Spleen (tissue), 7 donors: Measurements from ENCODE around the gene ATP5ME.

Source experiments
- POLR2AphosphoS5 ChIP-seq, 3 donors: sonication (generic); formaldehyde crosslinking; IDR thresholded peaks; one replicate each; pipeline ENCODE4 v1.5.1; 2017; ENCODE audit warnings: antibody characterized with exemption in 3 of 3
- TF ChIP-seq, protein P1 (sequence below), 11 experiments: fragments of 200-600 bp in 7 of 11; fragments of 450-650 bp in 4 of 11; sonication (generic) in 4 of 11; IDR thresholded peaks in 8 of 11; conservative IDR thresholded peaks in 3 of 11; 1 replicate in 7 of 11; 2 replicates in 4 of 11; pipeline versions ENCODE4 v1.4.0 to v1.8.0; 2016 to 2021; ENCODE audit warnings: antibody characterized with exemption in 11 of 11, inconsistent platforms in 4 of 11, mild to moderate bottlenecking in 1 of 11
- donor health status: DM: no; HTN: no; CAD: no; lungs with moderate emphysema.
- donor health status: DM: no; HTN: no; CAD: no.
- donor health status: DM: no; HTN: no; CAD: no.

DNA sequence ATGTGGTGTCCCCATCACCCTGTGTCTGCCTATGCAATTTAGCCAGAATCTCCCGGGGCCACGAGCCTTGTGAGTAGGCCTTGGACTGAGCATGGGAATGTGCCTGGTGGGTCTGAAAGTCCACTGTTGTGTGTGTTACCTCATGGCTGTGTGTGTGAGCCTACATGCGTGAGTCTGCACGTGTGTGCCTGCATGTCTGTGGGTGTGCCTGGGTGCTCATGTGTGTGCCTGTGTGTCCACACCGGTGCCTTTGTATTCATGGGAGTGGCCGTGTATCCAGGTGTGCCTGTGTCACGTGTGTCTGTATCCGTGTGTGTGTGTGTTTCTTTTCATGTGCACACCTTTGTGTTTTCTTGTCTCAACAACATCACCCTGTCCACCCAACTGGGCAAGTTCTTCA is 14.2 kb downstream of the ATP5ME start:
- no peak for TF ChIP-seq POLR2AphosphoS5 (IDR thresholded peaks at IDR 0.05)
- TF ChIP-seq, protein P1, sequence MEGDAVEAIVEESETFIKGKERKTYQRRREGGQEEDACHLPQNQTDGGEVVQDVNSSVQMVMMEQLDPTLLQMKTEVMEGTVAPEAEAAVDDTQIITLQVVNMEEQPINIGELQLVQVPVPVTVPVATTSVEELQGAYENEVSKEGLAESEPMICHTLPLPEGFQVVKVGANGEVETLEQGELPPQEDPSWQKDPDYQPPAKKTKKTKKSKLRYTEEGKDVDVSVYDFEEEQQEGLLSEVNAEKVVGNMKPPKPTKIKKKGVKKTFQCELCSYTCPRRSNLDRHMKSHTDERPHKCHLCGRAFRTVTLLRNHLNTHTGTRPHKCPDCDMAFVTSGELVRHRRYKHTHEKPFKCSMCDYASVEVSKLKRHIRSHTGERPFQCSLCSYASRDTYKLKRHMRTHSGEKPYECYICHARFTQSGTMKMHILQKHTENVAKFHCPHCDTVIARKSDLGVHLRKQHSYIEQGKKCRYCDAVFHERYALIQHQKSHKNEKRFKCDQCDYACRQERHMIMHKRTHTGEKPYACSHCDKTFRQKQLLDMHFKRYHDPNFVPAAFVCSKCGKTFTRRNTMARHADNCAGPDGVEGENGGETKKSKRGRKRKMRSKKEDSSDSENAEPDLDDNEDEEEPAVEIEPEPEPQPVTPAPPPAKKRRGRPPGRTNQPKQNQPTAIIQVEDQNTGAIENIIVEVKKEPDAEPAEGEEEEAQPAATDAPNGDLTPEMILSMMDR (IDR thresholded peaks at IDR 0.05 in 8 of 11, conservative IDR thresholded peaks at IDR 0.05 in 3 of 11) = no peak
